NCI-H2107 (cell line): ENCODE data around the gene TAL2.

ENCODE experiments used
- DNase-seq: peaks from one replicate; lab custom pipeline; 2025; lab: John Stamatoyannopoulos, UW

TAL2 gene

DNA sequence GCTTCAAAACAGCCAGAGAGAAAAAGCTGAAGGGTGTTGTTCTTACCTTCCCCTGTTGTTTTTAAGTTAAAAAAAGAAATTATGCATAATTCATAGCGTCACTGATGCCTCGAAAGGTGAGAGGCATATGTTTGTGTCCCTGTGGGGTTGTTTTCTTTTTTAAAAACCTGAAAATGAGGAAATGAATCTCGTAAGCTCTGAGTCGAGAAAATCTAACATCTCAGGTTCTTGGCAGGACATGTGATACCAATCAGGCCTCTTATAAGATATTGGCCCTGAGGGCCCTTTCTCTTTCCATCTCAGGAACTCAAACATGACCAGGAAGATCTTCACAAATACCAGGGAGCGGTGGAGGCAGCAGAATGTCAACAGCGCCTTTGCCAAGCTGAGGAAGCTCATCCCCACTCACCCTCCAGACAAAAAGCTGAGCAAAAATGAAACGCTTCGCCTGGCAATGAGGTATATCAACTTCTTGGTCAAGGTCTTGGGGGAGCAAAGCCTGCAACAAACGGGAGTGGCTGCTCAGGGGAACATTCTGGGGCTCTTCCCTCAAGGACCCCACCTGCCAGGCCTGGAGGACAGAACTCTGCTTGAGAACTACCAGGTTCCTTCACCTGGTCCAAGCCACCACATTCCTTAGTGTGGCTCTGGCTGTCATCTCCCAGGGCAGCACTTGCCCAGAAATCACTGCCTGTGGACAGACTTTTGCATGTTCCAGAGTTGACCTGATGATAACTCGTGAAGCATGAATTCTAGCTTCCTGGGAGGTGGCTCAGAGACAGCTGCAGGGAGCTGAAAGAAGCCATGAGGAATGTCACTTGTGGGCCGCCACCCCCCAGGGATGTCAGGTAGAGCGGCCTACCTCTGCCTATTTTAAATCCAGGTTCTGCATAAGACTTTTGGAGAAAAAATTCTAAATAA lies at the start of gene TAL2:
Gene TAL2 (plus strand): TSS at position 274 of the 921 bp plus-strand sequence. CDS start 40 bp downstream, at position 314.
- DNase-seq = no peak

- no peak for DNase-seq
Observed at GRCh38 chr9:105621001-105621400, 41.3 kb upstream of the TAL2 start.

DNA sequence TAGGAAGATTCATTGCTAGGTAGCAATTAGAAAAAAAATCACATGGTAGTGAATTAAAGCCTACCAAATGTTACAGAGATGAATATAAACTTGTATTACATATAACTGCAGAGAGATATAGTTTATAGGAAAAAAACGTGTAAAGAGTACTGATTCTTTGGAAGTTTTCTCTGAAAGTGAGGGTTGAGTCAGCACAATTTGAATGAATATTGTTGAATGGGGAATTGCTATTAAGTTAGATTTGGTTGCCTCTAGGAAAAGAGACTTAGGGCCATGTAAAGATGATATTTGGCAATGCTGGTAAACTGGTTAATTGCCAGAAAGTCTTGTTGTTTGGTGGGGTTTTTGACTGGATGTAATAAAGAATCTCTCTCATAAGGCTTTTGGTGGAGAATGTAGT lies 37.2 kb upstream of the TAL2 start:
- DNase-seq = no peak

GRCh38 chr9:105632807-105633206 lies 29.4 kb upstream of the TAL2 start:
- DNase-seq = no peak

DNA sequence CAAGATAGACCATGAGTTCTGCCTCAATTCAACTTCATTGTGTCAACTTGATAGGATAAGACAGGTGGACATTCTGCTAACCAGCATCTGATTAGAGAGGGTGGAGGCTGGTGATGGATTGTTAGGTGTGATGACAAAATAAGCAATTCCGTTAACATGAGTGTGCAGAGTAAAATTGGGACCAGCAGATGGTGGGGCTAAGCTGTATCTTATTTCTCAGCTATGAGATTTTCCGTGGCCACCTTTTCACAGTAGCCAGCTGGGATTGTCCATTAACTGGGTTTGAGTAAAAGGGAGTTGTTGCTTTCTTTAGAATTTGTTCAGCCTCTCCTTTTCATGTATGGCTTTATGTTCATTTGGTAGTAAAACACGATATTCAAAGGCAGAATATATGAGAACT lies 28.8 kb upstream of the TAL2 start:
- DNase-seq = no peak

DNA sequence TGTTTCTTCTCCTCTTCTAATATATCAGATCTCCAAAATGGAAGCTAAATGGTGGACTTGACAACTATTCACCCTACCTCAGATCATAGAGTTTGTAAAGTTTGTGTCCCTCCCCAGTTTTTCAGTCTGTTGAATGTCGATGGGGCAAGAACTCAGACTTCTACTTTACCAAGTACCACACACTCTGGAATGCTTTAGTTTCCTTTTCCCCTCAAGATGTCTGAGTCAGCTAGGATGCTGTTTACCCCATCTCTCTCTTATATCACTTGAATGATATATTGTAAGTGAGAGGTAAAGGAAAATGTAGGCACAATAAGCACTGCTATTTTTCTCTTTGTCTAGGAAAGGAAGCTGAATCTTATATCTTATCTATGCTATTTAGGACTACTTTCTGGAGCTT lies 25.9 kb upstream of the TAL2 start:
- DNase-seq = no peak

DNA sequence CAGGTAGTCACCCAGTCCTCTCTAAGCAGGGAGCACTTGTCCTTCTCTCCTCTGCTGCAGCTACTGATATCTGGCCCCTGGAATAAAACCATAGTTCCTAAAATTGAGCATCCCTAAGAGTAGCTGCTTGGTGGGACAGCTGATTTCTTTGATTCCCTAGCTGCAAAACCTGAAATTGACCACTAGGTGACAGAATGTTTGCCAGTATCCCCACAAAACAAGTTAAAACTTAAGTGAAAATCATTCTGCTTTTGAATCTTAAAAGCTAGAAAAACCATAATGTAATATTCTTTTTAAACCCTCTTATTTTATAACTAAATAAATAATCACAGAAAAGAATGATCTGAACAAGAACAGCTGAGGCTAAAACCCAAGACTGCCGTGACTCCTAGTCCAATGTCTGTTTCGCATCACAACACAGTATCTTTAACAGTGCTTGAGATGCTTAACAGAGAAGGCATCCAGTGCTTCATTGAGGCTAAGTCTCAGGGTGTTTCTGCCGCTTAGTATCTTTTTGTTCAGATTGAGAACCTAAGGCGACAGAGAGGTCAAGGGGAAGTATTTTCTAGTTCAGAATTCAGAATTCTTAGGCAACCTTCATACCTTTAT lies 24.4 kb upstream of the TAL2 start:
- DNase-seq = no peak

GRCh38 chr9:105639936-105640335 lies 22.3 kb upstream of the TAL2 start:
- DNase-seq = no peak

GRCh38 chr9:105643795-105644194 lies 18.5 kb upstream of the TAL2 start:
- DNase-seq = no peak

- DNase-seq = no peak
Observed at GRCh38 chr9:105646879-105647594, 15.2 kb upstream of the TAL2 start.

GRCh38 chr9:105647595-105648349 lies 14.5 kb upstream of the TAL2 start:
- DNase-seq = no peak

DNA sequence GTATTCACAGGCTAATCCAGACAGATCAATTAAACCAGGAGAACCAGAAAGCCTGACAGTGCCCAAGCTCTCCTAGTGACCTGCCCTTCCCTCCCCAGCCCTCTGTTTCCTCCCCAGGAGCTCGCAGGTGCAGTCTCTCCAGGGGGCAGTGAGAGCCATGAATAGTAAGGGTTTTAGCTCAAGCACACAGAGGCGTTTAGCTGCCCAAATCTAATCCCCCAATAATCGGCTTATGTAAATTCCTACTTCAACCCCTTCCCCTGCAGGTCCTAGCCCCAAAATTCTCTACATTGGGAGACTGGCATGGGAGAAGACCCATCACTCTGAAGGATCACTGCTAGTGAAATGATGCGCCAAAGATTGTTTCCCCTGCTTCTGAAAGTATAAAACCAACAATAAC lies 10.5 kb upstream of the TAL2 start:
- no peak for DNase-seq

GRCh38 chr9:105656131-105656921 lies 5.9 kb upstream of the TAL2 start:
- no peak for DNase-seq

- DNase-seq = no peak
Observed at GRCh38 chr9:105658351-105658750, 3.9 kb upstream of the TAL2 start.

DNA sequence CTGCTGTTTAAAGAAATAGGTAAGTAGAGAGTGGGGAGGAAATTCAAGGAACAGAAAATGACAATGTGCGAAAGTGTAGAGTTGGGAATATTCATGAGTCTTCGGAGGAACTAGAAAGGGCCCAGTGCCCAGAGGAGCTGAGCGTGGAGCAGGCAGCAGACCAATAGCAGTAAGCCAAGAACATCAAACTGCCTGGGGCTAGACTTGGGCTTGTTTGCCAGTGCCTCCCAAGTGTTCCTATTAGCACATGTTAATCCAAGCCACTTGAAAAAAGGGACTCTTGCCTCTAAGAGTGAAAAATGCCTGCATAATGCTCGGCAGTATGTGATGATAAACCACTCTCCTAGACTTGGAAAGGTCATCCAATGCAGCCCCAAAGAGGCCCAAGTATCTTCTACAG lies 1.2 kb upstream of the TAL2 start:
- no peak for DNase-seq

GRCh38 chr9:105663914-105664313 lies 1.7 kb downstream of the TAL2 start:
- no peak for DNase-seq

DNA sequence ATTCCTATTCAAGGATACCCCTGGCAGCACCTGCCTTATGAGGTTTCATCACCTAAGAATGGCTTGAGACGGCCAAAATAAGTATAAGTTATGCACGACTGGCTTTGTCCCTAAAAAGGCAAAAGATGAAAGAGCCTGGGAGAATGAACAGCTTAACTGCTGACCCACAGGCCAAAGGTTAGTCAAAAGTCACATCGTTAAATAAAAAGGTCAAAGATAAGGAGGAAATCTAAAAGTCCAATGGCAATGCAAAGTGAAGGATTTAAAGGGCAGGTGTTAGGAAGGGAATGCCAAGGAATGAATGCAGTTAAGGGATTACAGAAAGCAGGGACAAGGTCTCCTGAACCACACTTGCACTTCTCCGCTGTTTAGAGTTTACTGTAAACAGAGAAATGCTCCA lies 5.6 kb downstream of the TAL2 start:
- no peak for DNase-seq

GRCh38 chr9:105670315-105670714 lies 8.1 kb downstream of the TAL2 start:
- DNase-seq = no peak

DNA sequence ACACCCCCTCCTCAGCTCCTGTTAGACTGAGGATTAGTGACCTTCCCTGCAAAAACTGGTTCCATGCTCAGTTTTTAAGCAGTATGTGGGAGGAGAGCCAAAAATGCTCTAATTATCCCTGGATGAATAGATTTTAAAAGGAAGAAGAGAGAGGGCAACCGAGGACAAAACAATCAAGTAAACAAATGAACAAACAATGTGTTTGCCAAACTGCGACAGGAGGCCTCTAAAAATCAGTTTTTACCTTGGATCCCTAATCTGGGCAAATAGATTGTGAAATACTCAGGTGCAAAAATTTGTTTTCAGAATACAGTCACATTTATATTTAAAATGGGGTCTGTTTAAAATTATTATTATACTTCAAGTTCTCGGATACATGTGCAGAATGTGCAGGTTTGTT lies 8.5 kb downstream of the TAL2 start:
- no peak for DNase-seq

- no peak for DNase-seq
Observed at GRCh38 chr9:105672711-105673234, 10.5 kb downstream of the TAL2 start.

- no peak for DNase-seq
Observed at GRCh38 chr9:105673850-105674387, 11.7 kb downstream of the TAL2 start.
